NCI-H1694 treated with DMSO at 0.1 percent for 48 hours (cell line): ENCODE data around the gene SAMD10.
"Not testable (repeated sequence)": the region's sequence is repeated elsewhere in the genome, so short reads cannot be mapped to it uniquely, and the experiment has no call there.

Source experiments
- DNase-seq: peaks from one replicate; lab custom pipeline; 2025; lab: John Stamatoyannopoulos, UW

Gene SAMD10

GRCh38 chr20:63941282-63942081 lies 38.0 kb downstream of the SAMD10 start:
- no peak for DNase-seq

DNA sequence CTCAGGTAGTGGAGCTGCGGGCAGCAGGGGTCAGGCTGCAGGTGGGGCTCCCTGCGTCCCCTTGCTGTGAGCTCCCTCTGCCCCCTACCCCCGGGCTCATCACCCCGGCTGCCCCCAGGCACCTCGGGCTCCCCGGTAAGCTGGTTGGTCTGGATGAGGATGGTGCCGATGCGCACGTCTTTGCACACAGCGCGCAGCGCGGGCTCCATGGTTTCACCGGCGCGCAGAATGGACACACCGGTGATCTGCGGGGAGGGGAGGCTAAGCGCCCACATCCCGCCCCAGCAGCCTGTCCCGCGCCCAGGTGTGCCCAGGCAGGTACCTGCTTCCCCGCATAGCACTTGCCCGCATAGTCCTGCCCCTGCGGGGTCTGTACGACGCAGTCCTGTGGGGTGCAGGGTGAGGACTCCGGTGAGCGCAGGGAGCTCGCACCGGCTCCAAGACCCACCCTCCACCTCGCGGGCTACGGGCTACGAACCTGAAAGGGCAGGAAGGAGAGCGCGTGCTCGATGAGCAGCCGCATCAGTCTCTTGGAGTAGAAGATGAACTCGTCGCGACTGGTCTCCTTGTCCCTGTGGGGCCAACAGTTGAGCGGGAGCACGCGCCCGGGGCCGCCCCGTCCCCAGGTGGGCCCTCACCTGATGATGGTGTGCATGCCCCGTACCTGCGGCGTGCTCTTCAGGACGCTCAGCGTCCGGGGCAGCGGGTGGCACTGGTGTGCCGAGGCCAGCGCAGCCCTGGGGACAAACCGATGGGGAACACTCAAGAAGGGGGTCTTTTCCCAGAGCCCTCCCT lies 38.8 kb downstream of the SAMD10 start:
- DNase-seq, result no peak

- DNase-seq, result no peak
Measured at GRCh38 chr20:63940071-63940471, 39.4 kb downstream of the SAMD10 start.

- no peak for DNase-seq
Measured at GRCh38 chr20:63939061-63939935, 40.1 kb downstream of the SAMD10 start.

GRCh38 chr20:63937596-63937995 lies 41.8 kb downstream of the SAMD10 start:
- DNase-seq, result no peak

- DNase-seq, result no peak
Measured at GRCh38 chr20:63935447-63935846, 44.0 kb downstream of the SAMD10 start.

- DNase-seq, result no peak
Measured at GRCh38 chr20:63934271-63935068, 45.0 kb downstream of the SAMD10 start.

DNA sequence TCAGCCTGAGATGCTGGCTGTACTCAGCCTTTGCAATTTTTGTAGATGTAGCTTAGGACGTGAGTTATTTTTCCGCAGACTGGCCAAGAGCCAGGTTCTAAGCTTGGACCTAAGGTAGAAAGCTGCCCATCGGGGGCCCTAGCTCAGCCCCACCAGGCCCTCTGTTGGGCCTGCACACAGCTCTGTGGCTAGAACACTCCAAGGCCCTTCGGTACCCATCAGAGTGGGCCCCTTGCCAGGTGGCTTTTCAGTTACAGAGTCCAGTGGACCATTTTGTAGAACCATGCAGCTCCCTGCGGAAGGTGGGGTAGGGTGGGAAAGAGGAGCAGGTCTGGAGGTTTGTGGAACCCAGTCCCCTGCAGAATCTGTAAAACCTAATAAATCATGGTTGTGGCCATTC lies 45.8 kb downstream of the SAMD10 start:
- no peak for DNase-seq

DNA sequence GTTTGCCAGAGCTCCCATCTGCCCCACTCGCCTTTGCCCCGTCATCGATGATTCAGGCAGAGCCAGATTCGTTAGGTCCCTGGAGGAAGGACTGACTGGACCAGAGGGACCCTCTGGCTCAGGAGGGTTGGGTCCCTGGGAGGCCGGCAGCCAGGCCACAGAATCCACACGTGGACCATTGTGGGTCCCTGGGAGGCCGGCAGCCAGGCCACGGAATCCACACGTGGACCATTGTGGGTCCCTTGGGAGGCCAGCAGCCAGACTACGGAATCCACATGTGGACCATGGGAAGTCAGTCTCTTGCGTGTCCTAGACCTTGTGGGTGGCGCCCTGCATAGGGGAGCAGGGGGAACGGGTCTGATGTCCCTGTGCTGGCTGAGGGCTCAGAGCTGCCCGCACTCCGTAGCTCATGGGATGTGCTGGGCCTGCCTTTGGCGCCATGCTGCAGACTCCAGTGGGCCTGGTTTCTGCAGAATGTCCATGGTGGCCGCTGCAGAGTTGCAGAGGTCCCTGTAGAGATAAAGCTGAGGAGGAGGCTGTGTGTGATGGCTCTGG lies 46.8 kb downstream of the SAMD10 start:
- DNase-seq, result no peak

DNA sequence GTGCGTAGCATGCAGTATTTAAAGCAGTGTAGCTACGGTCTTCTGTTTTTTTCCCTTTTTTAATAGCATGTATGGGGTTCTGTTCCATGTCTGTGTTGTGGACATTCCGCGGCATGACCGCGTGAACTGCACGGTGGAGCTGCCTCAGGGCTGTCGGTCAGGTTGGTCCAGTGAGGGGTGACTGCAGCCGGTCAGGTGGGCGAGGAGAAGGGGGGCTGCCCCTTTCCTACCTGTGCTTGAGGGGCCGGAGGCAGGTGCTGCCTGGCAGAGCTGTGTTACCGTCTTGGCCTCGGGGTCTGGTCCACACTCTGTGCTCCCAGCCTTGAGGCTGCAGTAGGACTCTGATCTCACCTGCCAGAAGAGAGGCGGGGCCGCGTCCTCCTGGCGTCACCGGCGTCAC lies 47.7 kb downstream of the SAMD10 start:
- DNase-seq, result no peak

- DNase-seq, result no peak
Measured at GRCh38 chr20:63930971-63931553, 48.4 kb downstream of the SAMD10 start.

DNA sequence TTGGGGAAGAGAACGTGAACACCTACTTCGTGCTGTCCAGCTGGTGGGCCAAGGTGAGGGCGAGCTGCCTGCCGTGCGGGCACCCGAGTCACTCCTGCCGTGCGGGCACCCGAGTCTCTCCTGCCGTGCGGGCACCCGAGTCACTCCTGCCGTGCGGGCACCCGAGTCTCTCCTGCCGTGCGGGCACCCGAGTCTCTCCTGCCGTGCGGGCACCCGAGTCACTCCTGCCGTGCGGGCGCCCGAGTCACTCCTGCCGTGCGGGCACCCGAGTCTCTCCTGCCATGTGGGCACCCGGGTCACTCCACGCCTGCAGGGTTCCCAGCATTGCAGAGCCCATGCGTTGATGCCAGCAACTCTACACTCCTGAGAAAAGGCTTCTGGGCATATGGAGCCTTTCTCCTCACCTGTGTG lies 50.0 kb downstream of the SAMD10 start:
- not testable (repeated sequence) for DNase-seq

DNA sequence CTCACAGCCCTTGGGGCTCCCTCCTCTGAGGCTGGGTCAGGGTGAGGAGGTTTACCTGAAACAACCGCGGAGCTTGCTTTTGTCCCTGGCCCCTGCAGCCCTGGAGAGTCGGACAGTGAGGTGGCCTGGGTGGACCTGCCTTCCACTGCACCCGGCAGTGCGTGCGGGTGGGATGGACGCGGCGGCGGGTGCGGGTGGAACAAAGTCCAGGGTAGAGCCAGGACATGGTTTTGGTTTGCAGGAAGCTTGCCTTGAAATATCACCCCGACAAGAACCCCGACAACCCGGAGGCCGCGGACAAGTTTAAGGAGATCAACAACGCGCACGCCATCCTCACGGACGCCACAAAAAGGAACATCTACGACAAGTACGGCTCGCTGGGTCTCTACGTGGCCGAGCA lies 50.4 kb downstream of the SAMD10 start:
- DNase-seq, result no peak

GRCh38 chr20:63926298-63926697 lies 53.1 kb downstream of the SAMD10 start:
- no peak for DNase-seq

- DNase-seq, result no peak
Measured at GRCh38 chr20:63924241-63924640, 55.2 kb downstream of the SAMD10 start.
